ENCODE measurements around the gene MAPK14. TPM values are rescaled to one million over a fixed set of nuclear protein-coding genes. Genes with fewer than 3 reads are reported as not detected.

Gene MAPK14
- total and polyA plus RNA-seq, 2 of the 4 experiments (the other 2 are of a cell fraction) = 28.4 to 74.4 TPM

DNA sequence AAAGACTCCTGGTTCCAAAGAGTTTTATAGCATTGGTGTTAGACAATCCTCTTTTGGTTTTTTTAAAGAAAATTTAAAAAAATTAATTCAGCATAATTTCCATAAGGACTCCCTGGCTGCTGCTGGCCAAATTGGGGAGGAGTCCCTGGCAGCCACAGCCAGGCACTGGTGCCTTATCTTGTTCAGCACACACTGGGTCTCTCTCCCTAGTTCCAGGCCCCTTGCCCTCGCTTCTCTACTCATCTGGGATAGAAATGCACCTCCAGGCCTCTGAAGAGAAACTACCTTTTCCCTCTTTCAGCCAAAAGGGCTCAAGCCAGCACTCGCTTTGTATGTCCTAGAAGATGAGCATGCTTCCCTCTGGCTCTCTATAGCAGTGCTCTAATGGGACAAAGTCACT lies 89.3 kb downstream of the MAPK14 start:
- no TSS peak for BruUV-seq (replicated peaks)
- H3K79me1 ChIP-seq (ENCODE audit: low read depth in 1 of 2, low read length in 2 of 2) = no peaks in the 10 kb centered on the region; a peak in 1 of 4 replicates
- H3K9me1 ChIP-seq (ENCODE audit: insufficient read depth, low read length) = peaks cover 3% of the 10 kb centered on the region; the same call in 1 of the 2 replicates
- intact Hi-C loops (cut with micrococcal nuclease) (no loop called here), in situ Hi-C loops (cut with MboI; ENCODE audit: low sequenced_read_pairs) (no loop called here), dilution Hi-C loops (cut with HindIII; ENCODE audit: low sequenced_read_pairs, unreplicated experiment) (no loop called here)
- WGBS, 2 experiments (ENCODE audit: extremely low coverage in 2 of 2, insufficient read length in 1 of 2) = 88% methylated on average over 1 of the region's 2 CpGs; no CpG with 5 or more reads in 1 of the 2 experiments
- no peak overlapping the region for H3K4me3 ChIP-seq (ENCODE audit: insufficient read depth, low read depth, low read length)
- H3K56ac ChIP-seq (ENCODE audit: extremely low read depth, insufficient read depth, low read length) = no peak overlapping the region
- CTCF ChIA-PET = no interaction called here
- no peak overlapping the region for H3K18ac ChIP-seq (ENCODE audit: low read depth, low read length)
- no peak overlapping the region for H4K5ac ChIP-seq (ENCODE audit: low read depth, low read length)
- H3K4me1 ChIP-seq (ENCODE audit: control insufficient read depth, insufficient read depth, low read length) = peaks cover 6% of the 10 kb centered on the region
- H2BK20ac ChIP-seq (ENCODE audit: low read depth, low read length) = no peak overlapping the region
- DNase-seq (no peak), ATAC-seq (ENCODE audit: low read depth) (no peak)
- H2BK5ac ChIP-seq (ENCODE audit: low read depth, low read length, poor library complexity, severe bottlenecking) = no peak overlapping the region
- no peak overlapping the region for H2AK9ac ChIP-seq (replicated peaks; ENCODE audit: low read depth, low read length, poor library complexity)
- no peak overlapping the region for H3K27ac ChIP-seq (ENCODE audit: insufficient read depth, low read length)
- peaks cover 2% of the 10 kb centered on the region; the same call in 1 of the 2 replicates for H3K36me3 ChIP-seq (ENCODE audit: control insufficient read depth, insufficient read depth, low read length)
- H2AK5ac ChIP-seq (ENCODE audit: low read depth, low read length) = no peak overlapping the region
- POLR2A ChIA-PET (ENCODE audit: unreplicated experiment) = no interaction called here
- H3K9ac ChIP-seq (ENCODE audit: low read depth, low read length) = no peak overlapping the region
- no peaks in the 10 kb centered on the region for H3K27me3 ChIP-seq (ENCODE audit: control insufficient read depth, insufficient read depth, low read length)
- H4K8ac ChIP-seq (ENCODE audit: low read depth in 2 of 2, low read length in 2 of 2) = no peak overlapping the region
- H4K20me1 ChIP-seq (ENCODE audit: insufficient read depth, low read length) = no peaks in the 10 kb centered on the region
- no peak overlapping the region for H2AFZ ChIP-seq (replicated peaks; ENCODE audit: low read length, poor library complexity)
- H3K14ac ChIP-seq (replicated peaks; ENCODE audit: low read depth, low read length) = no peak overlapping the region
- H3K4ac ChIP-seq (ENCODE audit: low read depth, low read length) = no peak overlapping the region
- no peak overlapping the region for H3K23ac ChIP-seq (ENCODE audit: low read depth, low read length)
- H2BK120ac ChIP-seq (ENCODE audit: low read depth, low read length) = no peak overlapping the region
- no peak overlapping the region for H3K4me2 ChIP-seq (ENCODE audit: low read depth, low read length)
- no peak overlapping the region for H2BK15ac ChIP-seq (ENCODE audit: low read depth, low read length)
- no peaks in the 10 kb centered on the region for H3K9me3 ChIP-seq (ENCODE audit: control insufficient read depth, insufficient read depth, low read length)
- no peak overlapping the region for H4K91ac ChIP-seq (ENCODE audit: insufficient read depth, low read depth, low read length)
- no peak for TF ChIP-seq RFX5 (IDR thresholded peaks at IDR 0.05; ENCODE audit: low read depth, low read length)
- no peak for TF ChIP-seq RAD21 (IDR thresholded peaks at IDR 0.05; ENCODE audit: low read length)
- TF ChIP-seq, protein P1, sequence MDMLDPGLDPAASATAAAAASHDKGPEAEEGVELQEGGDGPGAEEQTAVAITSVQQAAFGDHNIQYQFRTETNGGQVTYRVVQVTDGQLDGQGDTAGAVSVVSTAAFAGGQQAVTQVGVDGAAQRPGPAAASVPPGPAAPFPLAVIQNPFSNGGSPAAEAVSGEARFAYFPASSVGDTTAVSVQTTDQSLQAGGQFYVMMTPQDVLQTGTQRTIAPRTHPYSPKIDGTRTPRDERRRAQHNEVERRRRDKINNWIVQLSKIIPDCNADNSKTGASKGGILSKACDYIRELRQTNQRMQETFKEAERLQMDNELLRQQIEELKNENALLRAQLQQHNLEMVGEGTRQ (IDR thresholded peaks at IDR 0.05; ENCODE audit: low read depth, low read length) = no peak
- TF ChIP-seq, protein P2, sequence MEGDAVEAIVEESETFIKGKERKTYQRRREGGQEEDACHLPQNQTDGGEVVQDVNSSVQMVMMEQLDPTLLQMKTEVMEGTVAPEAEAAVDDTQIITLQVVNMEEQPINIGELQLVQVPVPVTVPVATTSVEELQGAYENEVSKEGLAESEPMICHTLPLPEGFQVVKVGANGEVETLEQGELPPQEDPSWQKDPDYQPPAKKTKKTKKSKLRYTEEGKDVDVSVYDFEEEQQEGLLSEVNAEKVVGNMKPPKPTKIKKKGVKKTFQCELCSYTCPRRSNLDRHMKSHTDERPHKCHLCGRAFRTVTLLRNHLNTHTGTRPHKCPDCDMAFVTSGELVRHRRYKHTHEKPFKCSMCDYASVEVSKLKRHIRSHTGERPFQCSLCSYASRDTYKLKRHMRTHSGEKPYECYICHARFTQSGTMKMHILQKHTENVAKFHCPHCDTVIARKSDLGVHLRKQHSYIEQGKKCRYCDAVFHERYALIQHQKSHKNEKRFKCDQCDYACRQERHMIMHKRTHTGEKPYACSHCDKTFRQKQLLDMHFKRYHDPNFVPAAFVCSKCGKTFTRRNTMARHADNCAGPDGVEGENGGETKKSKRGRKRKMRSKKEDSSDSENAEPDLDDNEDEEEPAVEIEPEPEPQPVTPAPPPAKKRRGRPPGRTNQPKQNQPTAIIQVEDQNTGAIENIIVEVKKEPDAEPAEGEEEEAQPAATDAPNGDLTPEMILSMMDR (conservative IDR thresholded peaks at IDR 0.05; ENCODE audit: low read depth, low read length) = no peak
- TF ChIP-seq BHLHE40 (IDR thresholded peaks at IDR 0.05; ENCODE audit: low read depth, low read length) = no peak
- no peak for TF ChIP-seq NFE2L2 (IDR thresholded peaks at IDR 0.05; ENCODE audit: low read depth, low read length)
- no peak for TF ChIP-seq MXI1 (IDR thresholded peaks at IDR 0.05; ENCODE audit: borderline replicate concordance, low read depth, low read length)
- no peak for TF ChIP-seq RCOR1 (IDR thresholded peaks at IDR 0.05; ENCODE audit: insufficient replicate concordance, low read length)
- TF ChIP-seq MAZ (IDR thresholded peaks at IDR 0.05; ENCODE audit: borderline replicate concordance, low read depth, low read length) = no peak
- TF ChIP-seq POLR2A (IDR thresholded peaks at IDR 0.05; ENCODE audit: low read depth, low read length) = no peak
- TF ChIP-seq MAFK (IDR thresholded peaks at IDR 0.05; ENCODE audit: low read depth, low read length) = no peak
- TF ChIP-seq, protein P3, sequence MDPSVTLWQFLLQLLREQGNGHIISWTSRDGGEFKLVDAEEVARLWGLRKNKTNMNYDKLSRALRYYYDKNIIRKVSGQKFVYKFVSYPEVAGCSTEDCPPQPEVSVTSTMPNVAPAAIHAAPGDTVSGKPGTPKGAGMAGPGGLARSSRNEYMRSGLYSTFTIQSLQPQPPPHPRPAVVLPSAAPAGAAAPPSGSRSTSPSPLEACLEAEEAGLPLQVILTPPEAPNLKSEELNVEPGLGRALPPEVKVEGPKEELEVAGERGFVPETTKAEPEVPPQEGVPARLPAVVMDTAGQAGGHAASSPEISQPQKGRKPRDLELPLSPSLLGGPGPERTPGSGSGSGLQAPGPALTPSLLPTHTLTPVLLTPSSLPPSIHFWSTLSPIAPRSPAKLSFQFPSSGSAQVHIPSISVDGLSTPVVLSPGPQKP (IDR thresholded peaks at IDR 0.05; ENCODE audit: borderline replicate concordance, low read depth, low read length) = no peak
- TF ChIP-seq FOS (IDR thresholded peaks at IDR 0.05; ENCODE audit: low read depth, low read length) = no peak
- no peak for TF ChIP-seq CHD1 (IDR thresholded peaks at IDR 0.05; ENCODE audit: low read depth, low read length)
